Activated CD4-positive, alpha-beta T cell treated with anti-CD3 and anti-CD28 coated beads for 48 hours (primary cell): ENCODE data around the gene MBLAC1.

Experiments used
- DNase-seq: peaks from one replicate; pipeline ENCODE4 v3.0.0-alpha.2; 2020

The MBLAC1 gene

GRCh38 chr7:100173806-100174495, 47.2 kb downstream of the MBLAC1 start:
- no peak for DNase-seq

GRCh38 chr7:100174582-100174981, 47.8 kb downstream of the MBLAC1 start:
- no peak for DNase-seq

- DNase-seq: no peak
Observed at GRCh38 chr7:100175296-100175935, 48.6 kb downstream of the MBLAC1 start.

GRCh38 chr7:100176096-100177044, 49.6 kb downstream of the MBLAC1 start:
- no peak for DNase-seq

- DNase-seq: peak; percentile 100
Observed at GRCh38 chr7:100177045-100178001, 50.6 kb downstream of the MBLAC1 start, which contains the start of the genes GPC2 and STAG3. GPC2 (minus strand) TSS chr7:100177381; CDS start chr7:100177199, 182 bp downstream. STAG3 (plus strand) TSS chr7:100177918; CDS start chr7:100180557, 2,639 bp downstream.
